ENCODE data around the gene ITGB6.
A peak's percentile ranks its signal among the peaks of the same experiment; 100 is the strongest.

Gene ITGB6

DNA sequence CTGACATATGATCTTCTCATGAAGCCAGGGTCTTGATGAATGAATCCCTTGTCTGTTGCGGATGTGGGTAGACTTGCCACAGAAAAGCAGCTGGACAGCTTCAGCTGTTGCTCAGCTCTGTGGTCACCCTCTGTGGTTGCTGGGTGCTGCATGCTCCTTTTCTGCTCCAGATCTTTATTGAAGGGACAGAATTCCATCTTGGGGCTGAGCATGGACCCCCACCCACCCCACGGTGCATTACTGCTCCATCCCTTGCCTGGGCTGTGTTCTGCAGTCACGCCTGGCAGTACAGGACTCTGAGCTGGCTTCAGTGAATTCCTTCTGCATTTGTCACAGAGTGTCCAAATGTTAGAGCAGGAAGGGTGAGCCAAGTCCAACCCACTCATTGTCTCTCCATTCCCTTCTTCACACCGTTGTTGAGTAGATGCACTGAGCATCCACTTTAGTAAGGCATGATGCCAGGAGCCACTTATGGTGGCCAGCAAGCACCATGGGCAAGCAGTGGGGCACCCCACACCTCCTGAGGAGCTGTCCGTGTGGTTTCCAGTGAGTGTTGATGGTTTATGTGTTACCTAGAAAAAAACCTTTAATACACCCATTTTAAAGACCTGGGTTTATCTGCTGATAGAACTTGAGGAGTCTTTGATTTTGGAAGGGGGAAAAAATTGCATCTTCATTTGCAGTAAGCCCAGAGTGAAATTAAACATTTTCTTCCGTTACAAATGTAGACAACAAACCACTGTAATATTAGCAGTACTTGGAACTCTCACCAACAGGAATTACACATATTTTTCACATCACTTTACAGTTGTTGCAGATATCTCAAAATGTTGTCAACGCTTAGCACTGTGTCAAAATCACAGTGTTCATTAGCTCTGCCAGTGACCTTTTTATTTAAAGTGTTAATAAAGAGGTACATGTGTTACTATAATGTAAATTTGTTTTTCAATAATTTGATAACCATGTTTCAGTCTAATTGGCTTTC, 14.7 kb upstream of the ITGB6 start:
- Histone ChIP-seq H3K36me3 (ENCODE audit: control insufficient read depth, insufficient read depth, low read length) (no peaks in the 10 kb centered on the region), H3K9me3 (ENCODE audit: control insufficient read depth, low read length) (no peaks in the 10 kb centered on the region), H3K4me3 (ENCODE audit: low read length) (no peak overlapping the region), H3K4me1 (ENCODE audit: control insufficient read depth, insufficient read depth, low read length) (peaks cover 22% of the 10 kb centered on the region), H3K9ac (ENCODE audit: low read length) (no peak overlapping the region), H3K27me3 (ENCODE audit: control insufficient read depth, insufficient read depth, low read length) (no peaks in the 10 kb centered on the region)

DNA sequence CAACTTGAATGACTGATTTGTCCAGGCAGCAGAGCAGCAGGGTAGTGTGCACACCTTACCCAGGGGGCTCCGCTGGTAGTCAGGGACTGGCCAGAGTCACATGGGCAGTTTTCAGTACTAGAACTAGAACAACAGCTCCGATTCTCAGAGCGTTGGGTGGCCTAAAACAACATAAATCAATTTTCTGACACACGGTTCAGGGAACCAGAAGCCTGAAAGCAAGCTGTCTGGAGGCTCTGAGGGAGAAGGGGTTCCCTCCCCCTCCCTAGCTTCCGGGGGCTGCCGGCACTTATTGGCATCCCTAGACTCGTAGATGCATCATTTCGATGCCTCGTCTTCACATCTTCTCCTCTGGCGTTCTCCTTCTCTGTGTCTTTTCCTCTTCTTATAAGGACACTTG, 13.4 kb upstream of the ITGB6 start:
- Histone ChIP-seq H3K4me1 (ENCODE audit: control insufficient read depth, insufficient read depth, low read length) (peaks cover 32% of the 10 kb centered on the region), H3K9me3 (ENCODE audit: control insufficient read depth, low read length) (no peaks in the 10 kb centered on the region), H3K4me3 (ENCODE audit: low read length) (no peak overlapping the region), H3K27me3 (ENCODE audit: control insufficient read depth, insufficient read depth, low read length) (no peaks in the 10 kb centered on the region), H3K36me3 (ENCODE audit: control insufficient read depth, insufficient read depth, low read length) (no peaks in the 10 kb centered on the region), H3K9ac (ENCODE audit: low read length) (no peak overlapping the region)

DNA sequence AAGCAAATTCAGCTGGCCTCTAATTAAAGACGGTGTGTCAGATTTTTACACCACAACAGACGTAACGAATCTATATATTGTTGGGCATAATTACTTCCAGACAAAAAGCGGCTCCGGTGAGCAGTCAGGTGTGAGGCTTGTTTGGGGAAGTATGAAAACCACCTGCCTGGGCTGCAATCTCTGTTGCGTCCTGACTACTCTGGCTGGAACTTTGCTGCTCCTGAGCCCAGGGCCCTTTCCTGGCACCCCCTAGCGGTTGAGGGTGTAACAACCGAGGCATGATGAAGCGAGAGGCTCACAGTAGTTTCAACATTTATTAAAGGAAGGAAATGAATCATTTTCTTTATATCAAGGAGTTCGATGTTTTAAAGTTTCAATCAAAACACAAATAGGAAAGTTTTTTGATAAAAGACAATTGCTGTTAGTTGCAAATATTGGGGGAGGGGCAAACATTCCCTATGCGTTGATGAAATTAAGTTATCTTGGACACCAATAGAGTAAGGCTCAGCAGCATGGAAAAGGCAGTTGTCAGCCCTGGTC, 10.6 kb upstream of the ITGB6 start:
- Histone ChIP-seq H3K9ac (ENCODE audit: low read length) (peak overlapping the region; percentile 40), H3K4me1 (ENCODE audit: control insufficient read depth, insufficient read depth, low read length) (peaks cover 56% of the 10 kb centered on the region), H3K4me3 (ENCODE audit: low read length) (no peak overlapping the region)

DNA sequence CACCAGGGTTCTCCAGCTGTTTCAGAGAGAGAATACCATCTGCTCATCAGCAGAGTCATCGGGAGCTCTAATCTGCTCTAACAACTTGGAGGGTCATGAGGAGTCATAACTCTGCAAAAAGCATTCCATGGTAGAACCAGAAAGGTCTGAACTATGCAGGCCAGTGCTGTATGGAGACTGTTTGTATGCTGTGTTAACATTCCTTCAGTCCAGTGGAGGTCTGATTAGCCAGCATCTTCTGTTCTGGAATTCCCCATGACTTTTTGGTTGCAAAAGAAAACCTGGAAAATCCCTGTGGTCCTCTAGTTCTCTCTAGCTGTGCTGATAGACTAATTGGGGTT, 9.4 kb upstream of the ITGB6 start:
- Histone ChIP-seq H3K9ac (ENCODE audit: low read length) (no peak overlapping the region), H3K36me3 (ENCODE audit: control insufficient read depth, insufficient read depth, low read length) (no peaks in the 10 kb centered on the region), H3K4me3 (ENCODE audit: low read length) (no peak overlapping the region), H3K4me1 (ENCODE audit: control insufficient read depth, insufficient read depth, low read length) (peaks cover 67% of the 10 kb centered on the region), H3K9me3 (ENCODE audit: control insufficient read depth, low read length) (no peaks in the 10 kb centered on the region), H3K27me3 (ENCODE audit: control insufficient read depth, insufficient read depth, low read length) (no peaks in the 10 kb centered on the region)

More for the DNA sequence above, 10.6 kb upstream of the ITGB6 start:
- Histone ChIP-seq H3K36me3 (ENCODE audit: control insufficient read depth, insufficient read depth, low read length) (no peaks in the 10 kb centered on the region), H3K27me3 (ENCODE audit: control insufficient read depth, insufficient read depth, low read length) (no peaks in the 10 kb centered on the region), H3K9me3 (ENCODE audit: control insufficient read depth, low read length) (no peaks in the 10 kb centered on the region)

DNA sequence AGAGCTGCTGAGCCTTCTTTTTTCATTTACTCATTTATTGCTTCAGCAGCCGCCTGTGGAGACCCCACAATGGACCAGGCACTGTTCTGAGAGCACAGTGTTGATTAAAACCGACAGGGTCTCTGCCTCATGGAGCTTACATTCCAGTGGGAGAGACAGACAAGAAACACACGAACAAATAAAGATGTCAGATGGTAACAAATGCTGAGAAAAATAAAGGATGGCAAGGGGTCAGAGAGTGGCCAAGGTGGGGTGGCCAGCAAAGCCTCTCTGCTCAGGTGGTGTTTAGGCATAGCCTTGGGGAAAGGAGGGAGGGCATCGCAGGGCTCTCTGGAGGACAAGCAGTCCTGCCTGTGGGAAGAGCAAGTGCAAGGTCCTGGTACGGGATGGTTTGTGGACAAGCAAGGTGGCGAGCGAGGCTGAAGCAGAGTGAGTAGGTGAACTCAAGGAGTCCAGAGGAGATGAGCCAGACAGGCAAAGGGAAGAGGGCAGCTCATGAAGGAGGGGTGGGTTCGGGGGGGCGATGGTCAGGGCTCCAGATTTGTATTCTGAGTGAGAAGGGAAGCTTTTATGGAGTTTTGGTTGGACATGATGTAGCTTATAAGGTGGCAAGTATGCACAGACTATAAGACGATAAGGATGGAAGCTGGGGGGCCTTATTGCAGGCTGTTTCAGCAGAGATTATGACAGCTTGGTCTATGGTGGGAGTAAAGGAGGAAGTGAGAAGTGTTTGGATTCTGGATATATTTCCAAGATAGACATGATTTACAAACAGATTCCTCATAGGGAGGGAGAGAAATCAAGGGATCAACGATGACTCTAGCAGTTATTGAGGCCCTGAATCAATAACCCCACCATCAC, 8.8 kb upstream of the ITGB6 start:
- H3K9me3 ChIP-seq (ENCODE audit: control insufficient read depth, low read length) = no peaks in the 10 kb centered on the region
- H3K9ac ChIP-seq (ENCODE audit: low read length) = peak overlapping the region; percentile 42
- H3K36me3 ChIP-seq (ENCODE audit: control insufficient read depth, insufficient read depth, low read length) = no peaks in the 10 kb centered on the region
- H3K4me3 ChIP-seq (ENCODE audit: low read length) = no peak overlapping the region
- H3K27me3 ChIP-seq (ENCODE audit: control insufficient read depth, insufficient read depth, low read length) = no peaks in the 10 kb centered on the region
- H3K4me1 ChIP-seq (ENCODE audit: control insufficient read depth, insufficient read depth, low read length) = peaks cover 67% of the 10 kb centered on the region

DNA sequence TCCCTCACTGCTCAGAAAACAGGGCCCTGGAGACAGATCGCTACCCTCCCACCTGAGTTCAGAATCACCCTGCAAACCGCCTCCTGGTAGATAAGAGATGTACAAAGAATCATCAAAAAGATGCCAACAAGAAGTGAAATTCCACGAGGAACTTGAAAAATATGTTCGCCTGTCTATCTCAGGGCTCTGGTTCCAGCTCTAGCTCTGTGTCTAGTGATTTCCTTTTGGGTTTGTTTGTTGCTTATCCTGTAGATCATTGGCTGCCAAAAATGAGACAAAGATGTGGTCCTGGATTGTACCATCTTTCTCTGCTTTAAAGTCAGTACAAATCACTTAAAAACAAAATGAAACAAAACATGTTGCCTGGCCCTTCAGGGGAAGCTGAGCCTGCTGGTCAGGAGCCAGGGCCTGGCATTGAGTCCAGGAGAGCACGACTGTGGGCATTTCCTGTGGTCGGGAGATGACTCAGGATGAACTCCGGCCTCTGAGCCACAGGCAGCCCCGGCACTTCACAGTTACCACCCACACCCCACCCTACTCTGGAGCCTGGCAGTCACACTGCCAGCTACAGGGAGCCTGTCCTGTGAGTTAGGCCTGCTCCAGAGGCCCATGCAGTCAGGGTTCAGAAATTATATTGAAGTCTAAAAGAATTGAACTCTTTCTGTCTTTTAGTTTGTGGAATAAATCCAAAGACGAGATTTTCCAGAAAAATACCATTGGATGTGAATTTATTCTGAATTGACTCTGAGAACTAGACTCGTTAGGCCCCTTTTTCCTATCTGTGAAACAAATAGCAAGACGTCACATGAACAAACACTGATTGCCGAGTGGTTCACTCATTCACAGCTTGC, 8.0 kb upstream of the ITGB6 start:
- H3K4me3 ChIP-seq (ENCODE audit: low read length) = no peak overlapping the region

DNA sequence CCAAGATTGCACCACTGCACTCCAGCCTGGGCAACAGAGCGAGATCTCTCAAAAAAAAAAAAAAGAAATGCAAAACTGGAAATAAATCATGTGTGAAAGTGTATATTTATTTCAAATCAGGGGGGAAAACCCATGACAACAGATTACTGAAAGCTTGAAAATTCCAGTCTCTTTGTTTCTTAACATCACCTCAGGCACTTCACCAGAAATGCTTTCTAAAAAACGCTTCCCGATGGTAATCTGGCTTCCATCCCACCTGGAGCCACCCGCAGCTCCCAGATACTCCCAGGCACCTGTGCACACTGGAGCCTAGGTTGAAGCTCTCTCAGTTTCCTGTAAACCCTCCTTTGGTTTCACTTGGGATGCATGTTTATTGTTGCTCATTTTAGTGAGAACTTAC, 7.2 kb upstream of the ITGB6 start:
- Histone ChIP-seq H3K27me3 (ENCODE audit: control insufficient read depth, insufficient read depth, low read length) (no peaks in the 10 kb centered on the region), H3K4me1 (ENCODE audit: control insufficient read depth, insufficient read depth, low read length) (peaks cover 67% of the 10 kb centered on the region), H3K9ac (ENCODE audit: low read length) (peak overlapping the region; percentile 42), H3K4me3 (ENCODE audit: low read length) (no peak overlapping the region), H3K36me3 (ENCODE audit: control insufficient read depth, insufficient read depth, low read length) (no peaks in the 10 kb centered on the region), H3K9me3 (ENCODE audit: control insufficient read depth, low read length) (no peaks in the 10 kb centered on the region)

More for the DNA sequence above, 8.0 kb upstream of the ITGB6 start:
- no peaks in the 10 kb centered on the region for H3K27me3 ChIP-seq (ENCODE audit: control insufficient read depth, insufficient read depth, low read length)
- no peaks in the 10 kb centered on the region for H3K36me3 ChIP-seq (ENCODE audit: control insufficient read depth, insufficient read depth, low read length)
- peaks cover 67% of the 10 kb centered on the region for H3K4me1 ChIP-seq (ENCODE audit: control insufficient read depth, insufficient read depth, low read length)
- no peaks in the 10 kb centered on the region for H3K9me3 ChIP-seq (ENCODE audit: control insufficient read depth, low read length)
- peak overlapping the region; percentile 42 for H3K9ac ChIP-seq (ENCODE audit: low read length)

DNA sequence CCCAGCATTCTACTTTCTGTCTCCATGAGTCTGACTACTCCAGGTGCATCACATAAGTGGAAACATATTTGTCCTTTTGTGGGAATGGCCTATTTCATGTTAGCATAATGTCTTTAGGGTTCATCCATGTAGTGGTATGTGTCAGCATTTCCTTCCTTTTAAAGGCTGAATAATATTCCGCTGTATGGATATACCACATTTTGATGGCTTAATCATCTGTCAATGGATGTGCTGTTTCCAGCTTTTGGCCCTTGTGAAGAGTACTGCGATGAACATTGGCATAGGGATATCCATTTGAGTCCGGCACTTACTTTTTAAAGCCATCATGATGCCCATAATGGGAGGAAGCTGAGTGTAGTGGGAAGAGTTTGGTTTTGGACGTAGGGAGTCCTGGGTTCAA, 6.4 kb upstream of the ITGB6 start:
- Histone ChIP-seq H3K4me1 (ENCODE audit: control insufficient read depth, insufficient read depth, low read length) (peaks cover 64% of the 10 kb centered on the region), H3K4me3 (ENCODE audit: low read length) (no peak overlapping the region), H3K9ac (ENCODE audit: low read length) (no peak overlapping the region), H3K9me3 (ENCODE audit: control insufficient read depth, low read length) (no peaks in the 10 kb centered on the region), H3K27me3 (ENCODE audit: control insufficient read depth, insufficient read depth, low read length) (no peaks in the 10 kb centered on the region), H3K36me3 (ENCODE audit: control insufficient read depth, insufficient read depth, low read length) (no peaks in the 10 kb centered on the region)

DNA sequence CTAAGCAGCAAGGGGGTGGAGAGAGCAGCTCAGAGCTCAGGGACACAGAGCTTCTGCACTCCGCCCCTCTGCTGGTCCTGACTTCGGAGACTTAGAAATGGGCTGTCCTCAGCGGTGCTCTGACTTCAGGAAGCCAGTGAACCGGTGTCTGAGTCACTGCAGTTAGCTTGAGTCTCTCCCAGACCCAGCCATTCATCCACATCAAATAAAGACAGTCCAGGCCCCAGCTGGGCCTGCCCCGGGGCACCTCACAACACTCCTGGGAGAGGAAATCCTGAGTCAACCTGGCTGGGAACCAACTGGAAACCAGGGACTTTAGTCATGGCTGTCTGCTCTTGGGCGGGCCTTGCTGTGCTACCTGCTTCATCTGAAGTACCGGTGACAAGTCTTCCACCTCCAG, 5.4 kb upstream of the ITGB6 start:
- H3K4me1 ChIP-seq (ENCODE audit: control insufficient read depth, insufficient read depth, low read length) = peaks cover 55% of the 10 kb centered on the region
- H3K9me3 ChIP-seq (ENCODE audit: control insufficient read depth, low read length) = no peaks in the 10 kb centered on the region
- H3K27me3 ChIP-seq (ENCODE audit: control insufficient read depth, insufficient read depth, low read length) = no peaks in the 10 kb centered on the region
- H3K4me3 ChIP-seq (ENCODE audit: low read length) = no peak overlapping the region
- H3K9ac ChIP-seq (ENCODE audit: low read length) = peak overlapping the region; percentile 40
- no peaks in the 10 kb centered on the region for H3K36me3 ChIP-seq (ENCODE audit: control insufficient read depth, insufficient read depth, low read length)

DNA sequence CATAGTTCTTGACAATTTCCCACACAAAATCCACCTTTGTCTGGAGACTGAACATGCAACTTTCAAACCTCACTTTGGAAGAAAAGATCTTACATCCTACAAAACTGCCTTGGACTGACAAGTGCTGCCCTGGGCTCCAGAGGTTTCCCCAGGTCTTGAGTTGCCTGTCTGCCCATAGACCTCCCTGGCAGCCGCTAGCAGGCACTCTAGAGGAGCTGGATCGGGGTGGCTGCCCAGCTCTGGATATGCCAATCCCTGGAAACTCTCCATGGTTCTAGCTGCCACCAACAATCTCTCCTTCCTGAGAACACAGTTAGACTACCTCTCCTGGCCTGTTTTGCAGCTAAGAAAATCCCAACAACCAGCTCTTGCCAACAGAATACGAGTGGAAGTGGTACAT, 3.4 kb upstream of the ITGB6 start:
- H3K4me3 ChIP-seq (ENCODE audit: low read length) = no peak overlapping the region
- H3K4me1 ChIP-seq (ENCODE audit: control insufficient read depth, insufficient read depth, low read length) = peaks cover 35% of the 10 kb centered on the region
- H3K27me3 ChIP-seq (ENCODE audit: control insufficient read depth, insufficient read depth, low read length) = no peaks in the 10 kb centered on the region
- no peak overlapping the region for H3K9ac ChIP-seq (ENCODE audit: low read length)
- H3K9me3 ChIP-seq (ENCODE audit: control insufficient read depth, low read length) = no peaks in the 10 kb centered on the region
- no peaks in the 10 kb centered on the region for H3K36me3 ChIP-seq (ENCODE audit: control insufficient read depth, insufficient read depth, low read length)

DNA sequence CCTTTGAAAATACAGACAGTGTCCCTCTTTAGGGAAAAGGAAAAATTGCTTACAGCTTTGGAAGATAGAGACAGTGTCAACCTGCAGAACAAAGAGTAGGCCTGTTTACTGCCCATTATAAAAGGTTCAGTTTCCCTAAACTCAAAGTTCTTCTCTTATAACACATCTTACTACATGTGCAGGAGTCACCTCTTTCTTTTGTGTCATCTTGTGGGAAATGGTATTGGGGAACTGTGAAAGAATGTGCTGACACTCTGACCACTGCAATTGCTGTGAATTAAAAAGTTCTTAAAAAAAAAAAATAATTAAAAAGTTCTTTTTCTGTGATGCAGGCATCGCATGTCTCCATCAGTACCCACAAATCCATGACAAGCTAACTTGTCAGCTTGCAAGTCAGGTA, 2.9 kb upstream of the ITGB6 start:
- Histone ChIP-seq H3K4me3 (ENCODE audit: low read length) (no peak overlapping the region), H3K4me1 (ENCODE audit: control insufficient read depth, insufficient read depth, low read length) (peaks cover 32% of the 10 kb centered on the region), H3K9me3 (ENCODE audit: control insufficient read depth, low read length) (no peaks in the 10 kb centered on the region), H3K9ac (ENCODE audit: low read length) (no peak overlapping the region), H3K27me3 (ENCODE audit: control insufficient read depth, insufficient read depth, low read length) (no peaks in the 10 kb centered on the region), H3K36me3 (ENCODE audit: control insufficient read depth, insufficient read depth, low read length) (no peaks in the 10 kb centered on the region)

All from mucosa of stomach (tissue), 1 donor.